Neural cell (in vitro differentiated cells): ENCODE data around the gene LYPLA2.

Experiments used
- EP300 ChIP-seq: fragments of 450-650 bp; conservative IDR thresholded peaks from 2 replicates; pipeline ENCODE4 v1.6.1; 2014; ENCODE audit warnings: antibody characterized with exemption, mild to moderate bottlenecking, moderate library complexity; ENCODE audit not compliant: poor library complexity, severe bottlenecking
- POLR2AphosphoS5 ChIP-seq: IDR thresholded peaks from 2 replicates; pipeline ENCODE4 v1.6.1; 2012
- RAD21 ChIP-seq: fragments of 450-650 bp; conservative IDR thresholded peaks from 2 replicates; pipeline ENCODE4 v1.6.1; 2014; ENCODE audit warnings: antibody characterized with exemption, mild to moderate bottlenecking, moderate library complexity
- TAF1 ChIP-seq: IDR thresholded peaks from 2 replicates; pipeline ENCODE4 v1.6.1; 2012; ENCODE audit warnings: low read depth
- TF ChIP-seq, protein P1 (sequence below): fragments of 450-650 bp; IDR thresholded peaks from 2 replicates; pipeline ENCODE4 v1.5.1; 2014; ENCODE audit warnings: antibody characterized with exemption, mild to moderate bottlenecking, moderate library complexity; ENCODE audit not compliant: poor library complexity, severe bottlenecking

DNA sequence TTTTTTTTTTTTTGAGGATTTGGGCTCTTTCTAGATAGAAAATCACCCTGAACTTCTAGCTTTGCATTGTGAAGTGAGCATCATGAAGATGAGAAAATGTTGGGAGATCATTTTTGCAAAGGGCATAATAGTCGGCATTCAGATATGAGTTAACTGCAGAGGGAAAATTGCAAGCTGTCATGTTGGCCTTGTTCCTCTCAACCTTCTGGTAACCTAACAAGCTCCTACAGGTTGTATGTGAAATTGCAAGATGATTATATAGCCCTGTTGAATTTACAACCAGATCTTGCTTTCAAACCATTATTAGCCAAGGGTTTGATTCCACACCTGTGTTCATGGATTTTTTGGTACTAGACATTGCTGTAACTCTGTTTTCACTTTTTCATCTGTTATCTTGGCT is 45.4 kb upstream of the LYPLA2 start:
- TF ChIP-seq, protein P1, sequence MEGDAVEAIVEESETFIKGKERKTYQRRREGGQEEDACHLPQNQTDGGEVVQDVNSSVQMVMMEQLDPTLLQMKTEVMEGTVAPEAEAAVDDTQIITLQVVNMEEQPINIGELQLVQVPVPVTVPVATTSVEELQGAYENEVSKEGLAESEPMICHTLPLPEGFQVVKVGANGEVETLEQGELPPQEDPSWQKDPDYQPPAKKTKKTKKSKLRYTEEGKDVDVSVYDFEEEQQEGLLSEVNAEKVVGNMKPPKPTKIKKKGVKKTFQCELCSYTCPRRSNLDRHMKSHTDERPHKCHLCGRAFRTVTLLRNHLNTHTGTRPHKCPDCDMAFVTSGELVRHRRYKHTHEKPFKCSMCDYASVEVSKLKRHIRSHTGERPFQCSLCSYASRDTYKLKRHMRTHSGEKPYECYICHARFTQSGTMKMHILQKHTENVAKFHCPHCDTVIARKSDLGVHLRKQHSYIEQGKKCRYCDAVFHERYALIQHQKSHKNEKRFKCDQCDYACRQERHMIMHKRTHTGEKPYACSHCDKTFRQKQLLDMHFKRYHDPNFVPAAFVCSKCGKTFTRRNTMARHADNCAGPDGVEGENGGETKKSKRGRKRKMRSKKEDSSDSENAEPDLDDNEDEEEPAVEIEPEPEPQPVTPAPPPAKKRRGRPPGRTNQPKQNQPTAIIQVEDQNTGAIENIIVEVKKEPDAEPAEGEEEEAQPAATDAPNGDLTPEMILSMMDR = peak; percentile 43
- TF ChIP-seq RAD21 (no peak), POLR2AphosphoS5 (no peak), EP300 (no peak), TAF1 (no peak)
